SK-N-SH treated with all-trans-retinoic acid at 6 μM for 48 hours (cell line): Measurements from ENCODE around the gene CNKSR2.

ENCODE experiments used
- ATAC-seq: fragments of 200-7000 bp; cut with Tn5 transposase; 3 replicates; pipeline ENCODE4 v1.9.1; 2020; ENCODE audit warnings: mild to moderate bottlenecking, moderate library complexity
- ARNTL ChIP-seq: fragments of 450-650 bp; formaldehyde crosslinking; IDR thresholded peaks from 2 replicates; pipeline ENCODE4 v1.5.0; 2020; ENCODE audit warnings: low read depth, mild to moderate bottlenecking, moderate library complexity, borderline replicate concordance
- BACH2 ChIP-seq: fragments of 250-450 bp; sonication (Bioruptor Pico); IDR thresholded peaks from 2 replicates; pipeline ENCODE4 v1.9.0; 2021; ENCODE audit warnings: mild to moderate bottlenecking, borderline replicate concordance
- CSDC2 ChIP-seq: fragments of 250-450 bp; sonication (Bioruptor Pico); IDR thresholded peaks from 2 replicates; pipeline ENCODE4 v1.5.0; 2020; ENCODE audit warnings: mild to moderate bottlenecking, moderate library complexity
- GLIS3 ChIP-seq: fragments of 250-450 bp; sonication (Bioruptor Pico); IDR thresholded peaks from 2 replicates; pipeline ENCODE4 v1.5.0; 2020; ENCODE audit warnings: mild to moderate bottlenecking, moderate library complexity
- ISL1 ChIP-seq: fragments of 250-450 bp; sonication (Bioruptor Pico); IDR thresholded peaks from 2 replicates; pipeline ENCODE4 v2.1.2; 2022; ENCODE audit warnings: mild to moderate bottlenecking, moderate library complexity
- OSR1 ChIP-seq: fragments of 250-450 bp; sonication (Bioruptor Pico); IDR thresholded peaks from 2 replicates; pipeline ENCODE4 v1.8.0; 2022; ENCODE audit warnings: moderate library complexity, mild to moderate bottlenecking, inconsistent platforms
- PPARA ChIP-seq: fragments of 250-450 bp; sonication (Bioruptor Pico); IDR thresholded peaks from 2 replicates; pipeline ENCODE4 v1.5.0; 2020; ENCODE audit warnings: mild to moderate bottlenecking, borderline replicate concordance
- RARB ChIP-seq: fragments of 250-450 bp; sonication (Bioruptor Pico); IDR thresholded peaks from 2 replicates; pipeline ENCODE4 v1.8.0; 2021; ENCODE audit warnings: mild to moderate bottlenecking, moderate library complexity
- SNAI2 ChIP-seq: fragments of 250-450 bp; sonication (Bioruptor Pico); IDR thresholded peaks from 2 replicates; pipeline ENCODE4 v1.5.0; 2020; ENCODE audit warnings: mild to moderate bottlenecking, moderate library complexity
- TCF4 ChIP-seq: fragments of 250-450 bp; sonication (Bioruptor Pico); IDR thresholded peaks from 2 replicates; pipeline ENCODE4 v1.8.0; 2021; ENCODE audit warnings: mild to moderate bottlenecking, moderate library complexity, borderline replicate concordance
- TOX ChIP-seq: fragments of 250-450 bp; sonication (Bioruptor Pico); IDR thresholded peaks from 2 replicates; pipeline ENCODE4 v1.8.0; 2021; ENCODE audit warnings: mild to moderate bottlenecking, moderate library complexity, borderline replicate concordance
- ZC3H10 ChIP-seq: fragments of 250-450 bp; sonication (Bioruptor Pico); IDR thresholded peaks from 2 replicates; pipeline ENCODE4 v1.5.1; 2021; ENCODE audit warnings: mild to moderate bottlenecking, moderate library complexity
- ZFP3 ChIP-seq: fragments of 250-450 bp; sonication (Bioruptor Pico); IDR thresholded peaks from 2 replicates; pipeline ENCODE4 v1.5.0; 2020; ENCODE audit warnings: mild to moderate bottlenecking, moderate library complexity
- ZFP30 ChIP-seq: fragments of 450-650 bp; formaldehyde crosslinking; IDR thresholded peaks from 2 replicates; pipeline ENCODE4 v1.5.0; 2022; ENCODE audit warnings: mild to moderate bottlenecking, moderate library complexity
- ZNF565 ChIP-seq: fragments of 450-650 bp; formaldehyde crosslinking; conservative IDR thresholded peaks from 2 replicates; pipeline ENCODE4 v1.5.0; 2020; ENCODE audit warnings: low read depth, mild to moderate bottlenecking, moderate library complexity
- ZNF70 ChIP-seq: fragments of 450-650 bp; formaldehyde crosslinking; IDR thresholded peaks from 2 replicates; pipeline ENCODE4 v1.5.0; 2020; ENCODE audit warnings: mild to moderate bottlenecking, moderate library complexity
- ZNF8 ChIP-seq: fragments of 450-650 bp; formaldehyde crosslinking; IDR thresholded peaks from 2 replicates; pipeline ENCODE4 v1.5.0; 2020; ENCODE audit warnings: mild to moderate bottlenecking, moderate library complexity
- TF ChIP-seq, protein P1 (sequence below): fragments of 250-450 bp; sonication (Bioruptor Pico); IDR thresholded peaks from 2 replicates; pipeline ENCODE4 v1.5.0; 2020; ENCODE audit warnings: mild to moderate bottlenecking, moderate library complexity
- TF ChIP-seq, protein P2 (sequence below): fragments of 250-450 bp; sonication (Bioruptor Pico); IDR thresholded peaks from 2 replicates; pipeline ENCODE4 v1.5.1; 2021; ENCODE audit warnings: mild to moderate bottlenecking, moderate library complexity
- TF ChIP-seq, protein P3 (sequence below): fragments of 250-450 bp; sonication (Bioruptor Pico); IDR thresholded peaks from 2 replicates; pipeline ENCODE4 v1.5.1; 2020; ENCODE audit warnings: low read depth, mild to moderate bottlenecking, moderate library complexity
- TF ChIP-seq, protein P4 (sequence below): fragments of 250-450 bp; sonication (Bioruptor Pico); IDR thresholded peaks from 2 replicates; pipeline ENCODE4 v1.8.0; 2020; ENCODE audit warnings: mild to moderate bottlenecking, moderate library complexity, borderline replicate concordance
- TF ChIP-seq, protein P5 (sequence below): fragments of 250-450 bp; sonication (Bioruptor Pico); IDR thresholded peaks from 2 replicates; pipeline ENCODE4 v1.8.0; 2021; ENCODE audit warnings: low read depth, mild to moderate bottlenecking, moderate library complexity, borderline replicate concordance

CNKSR2 gene

DNA sequence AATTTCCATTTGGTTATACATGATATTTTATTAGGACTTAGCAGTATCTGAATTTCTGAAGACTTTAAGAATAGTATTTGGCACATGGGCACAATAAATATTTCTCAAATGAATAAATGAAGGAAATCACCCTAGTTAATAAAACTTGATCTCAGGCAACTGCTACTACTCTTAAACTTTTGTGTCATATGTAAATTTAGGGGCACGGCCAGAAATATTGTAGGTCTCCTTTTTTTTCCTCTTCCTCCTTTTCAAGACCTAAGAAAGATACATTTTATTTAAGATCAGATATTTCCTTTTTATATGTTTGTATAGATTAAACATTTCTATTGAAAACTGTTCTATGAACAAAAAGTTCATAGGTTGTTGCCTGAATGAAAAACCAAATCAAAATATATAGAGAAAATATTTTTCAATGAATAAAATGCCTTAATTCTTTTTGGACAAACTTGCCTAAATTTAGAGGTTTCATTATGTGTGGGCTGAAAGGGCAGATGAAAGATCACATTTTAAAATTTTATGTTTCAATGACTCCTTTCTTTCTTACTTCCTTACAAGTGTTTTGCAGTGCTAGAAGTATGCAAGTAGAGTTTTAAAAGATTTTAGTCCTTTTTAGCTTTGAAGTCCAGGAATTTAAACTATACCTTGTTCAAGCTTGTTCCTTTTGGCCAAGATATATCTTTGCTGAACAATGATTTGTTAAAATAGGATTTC, 26.3 kb downstream of the CNKSR2 start:
- no peak for TF ChIP-seq GLIS3 (CRISPR knock-in tag)
- TF ChIP-seq BACH2: no peak
- no peak for TF ChIP-seq TCF4
- no peak for ATAC-seq

DNA sequence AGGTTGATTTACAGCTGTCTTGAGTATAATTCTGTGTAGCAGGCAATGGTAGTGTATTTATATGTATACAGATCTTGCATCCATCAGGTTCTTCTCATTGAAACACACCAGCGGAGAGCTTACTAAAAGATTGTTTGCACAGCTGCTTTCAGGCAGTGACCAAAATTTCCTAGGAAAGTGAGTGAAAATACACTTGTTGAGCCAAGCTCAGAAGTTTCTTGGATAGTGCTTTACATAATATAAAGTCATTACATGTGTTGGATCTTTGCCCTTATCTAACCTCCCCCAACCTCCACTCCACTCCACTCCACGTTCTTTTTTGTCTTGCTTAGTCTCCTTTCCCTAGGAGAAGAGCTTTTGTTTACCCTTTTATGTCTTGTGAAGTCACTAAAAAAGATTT, 34.1 kb downstream of the CNKSR2 start:
- ATAC-seq: no peak
- TF ChIP-seq ZNF70 (CRISPR knock-in tag) (no peak), OSR1 (CRISPR knock-in tag) (no peak), PPARA (CRISPR knock-in tag) (no peak), RARB (no peak), ZFP30 (CRISPR knock-in tag) (no peak), TOX (CRISPR knock-in tag) (no peak), ZC3H10 (no peak), ZNF8 (CRISPR knock-in tag) (no peak), GLIS3 (CRISPR knock-in tag) (no peak), TCF4 (no peak), SNAI2 (CRISPR knock-in tag) (no peak), CSDC2 (CRISPR knock-in tag) (no peak), ARNTL (CRISPR knock-in tag) (no peak), ZNF565 (CRISPR knock-in tag) (no peak), ZFP3 (no peak)
- TF ChIP-seq, protein P1, sequence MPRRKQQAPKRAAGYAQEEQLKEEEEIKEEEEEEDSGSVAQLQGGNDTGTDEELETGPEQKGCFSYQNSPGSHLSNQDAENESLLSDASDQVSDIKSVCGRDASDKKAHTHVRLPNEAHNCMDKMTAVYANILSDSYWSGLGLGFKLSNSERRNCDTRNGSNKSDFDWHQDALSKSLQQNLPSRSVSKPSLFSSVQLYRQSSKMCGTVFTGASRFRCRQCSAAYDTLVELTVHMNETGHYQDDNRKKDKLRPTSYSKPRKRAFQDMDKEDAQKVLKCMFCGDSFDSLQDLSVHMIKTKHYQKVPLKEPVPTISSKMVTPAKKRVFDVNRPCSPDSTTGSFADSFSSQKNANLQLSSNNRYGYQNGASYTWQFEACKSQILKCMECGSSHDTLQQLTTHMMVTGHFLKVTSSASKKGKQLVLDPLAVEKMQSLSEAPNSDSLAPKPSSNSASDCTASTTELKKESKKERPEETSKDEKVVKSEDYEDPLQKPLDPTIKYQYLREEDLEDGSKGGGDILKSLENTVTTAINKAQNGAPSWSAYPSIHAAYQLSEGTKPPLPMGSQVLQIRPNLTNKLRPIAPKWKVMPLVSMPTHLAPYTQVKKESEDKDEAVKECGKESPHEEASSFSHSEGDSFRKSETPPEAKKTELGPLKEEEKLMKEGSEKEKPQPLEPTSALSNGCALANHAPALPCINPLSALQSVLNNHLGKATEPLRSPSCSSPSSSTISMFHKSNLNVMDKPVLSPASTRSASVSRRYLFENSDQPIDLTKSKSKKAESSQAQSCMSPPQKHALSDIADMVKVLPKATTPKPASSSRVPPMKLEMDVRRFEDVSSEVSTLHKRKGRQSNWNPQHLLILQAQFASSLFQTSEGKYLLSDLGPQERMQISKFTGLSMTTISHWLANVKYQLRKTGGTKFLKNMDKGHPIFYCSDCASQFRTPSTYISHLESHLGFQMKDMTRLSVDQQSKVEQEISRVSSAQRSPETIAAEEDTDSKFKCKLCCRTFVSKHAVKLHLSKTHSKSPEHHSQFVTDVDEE (CRISPR knock-in tag): no peak
- TF ChIP-seq, protein P2, sequence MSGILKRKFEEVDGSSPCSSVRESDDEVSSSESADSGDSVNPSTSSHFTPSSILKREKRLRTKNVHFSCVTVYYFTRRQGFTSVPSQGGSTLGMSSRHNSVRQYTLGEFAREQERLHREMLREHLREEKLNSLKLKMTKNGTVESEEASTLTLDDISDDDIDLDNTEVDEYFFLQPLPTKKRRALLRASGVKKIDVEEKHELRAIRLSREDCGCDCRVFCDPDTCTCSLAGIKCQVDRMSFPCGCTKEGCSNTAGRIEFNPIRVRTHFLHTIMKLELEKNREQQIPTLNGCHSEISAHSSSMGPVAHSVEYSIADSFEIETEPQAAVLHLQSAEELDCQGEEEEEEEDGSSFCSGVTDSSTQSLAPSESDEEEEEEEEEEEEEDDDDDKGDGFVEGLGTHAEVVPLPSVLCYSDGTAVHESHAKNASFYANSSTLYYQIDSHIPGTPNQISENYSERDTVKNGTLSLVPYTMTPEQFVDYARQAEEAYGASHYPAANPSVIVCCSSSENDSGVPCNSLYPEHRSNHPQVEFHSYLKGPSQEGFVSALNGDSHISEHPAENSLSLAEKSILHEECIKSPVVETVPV: no peak
- TF ChIP-seq, protein P3, sequence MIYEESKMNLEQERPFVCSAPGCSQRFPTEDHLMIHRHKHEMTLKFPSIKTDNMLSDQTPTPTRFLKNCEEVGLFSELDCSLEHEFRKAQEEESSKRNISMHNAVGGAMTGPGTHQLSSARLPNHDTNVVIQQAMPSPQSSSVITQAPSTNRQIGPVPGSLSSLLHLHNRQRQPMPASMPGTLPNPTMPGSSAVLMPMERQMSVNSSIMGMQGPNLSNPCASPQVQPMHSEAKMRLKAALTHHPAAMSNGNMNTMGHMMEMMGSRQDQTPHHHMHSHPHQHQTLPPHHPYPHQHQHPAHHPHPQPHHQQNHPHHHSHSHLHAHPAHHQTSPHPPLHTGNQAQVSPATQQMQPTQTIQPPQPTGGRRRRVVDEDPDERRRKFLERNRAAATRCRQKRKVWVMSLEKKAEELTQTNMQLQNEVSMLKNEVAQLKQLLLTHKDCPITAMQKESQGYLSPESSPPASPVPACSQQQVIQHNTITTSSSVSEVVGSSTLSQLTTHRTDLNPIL: no peak
- TF ChIP-seq, protein P4, sequence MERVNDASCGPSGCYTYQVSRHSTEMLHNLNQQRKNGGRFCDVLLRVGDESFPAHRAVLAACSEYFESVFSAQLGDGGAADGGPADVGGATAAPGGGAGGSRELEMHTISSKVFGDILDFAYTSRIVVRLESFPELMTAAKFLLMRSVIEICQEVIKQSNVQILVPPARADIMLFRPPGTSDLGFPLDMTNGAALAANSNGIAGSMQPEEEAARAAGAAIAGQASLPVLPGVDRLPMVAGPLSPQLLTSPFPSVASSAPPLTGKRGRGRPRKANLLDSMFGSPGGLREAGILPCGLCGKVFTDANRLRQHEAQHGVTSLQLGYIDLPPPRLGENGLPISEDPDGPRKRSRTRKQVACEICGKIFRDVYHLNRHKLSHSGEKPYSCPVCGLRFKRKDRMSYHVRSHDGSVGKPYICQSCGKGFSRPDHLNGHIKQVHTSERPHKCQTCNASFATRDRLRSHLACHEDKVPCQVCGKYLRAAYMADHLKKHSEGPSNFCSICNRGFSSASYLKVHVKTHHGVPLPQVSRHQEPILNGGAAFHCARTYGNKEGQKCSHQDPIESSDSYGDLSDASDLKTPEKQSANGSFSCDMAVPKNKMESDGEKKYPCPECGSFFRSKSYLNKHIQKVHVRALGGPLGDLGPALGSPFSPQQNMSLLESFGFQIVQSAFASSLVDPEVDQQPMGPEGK (CRISPR knock-in tag): no peak
- TF ChIP-seq, protein P5, sequence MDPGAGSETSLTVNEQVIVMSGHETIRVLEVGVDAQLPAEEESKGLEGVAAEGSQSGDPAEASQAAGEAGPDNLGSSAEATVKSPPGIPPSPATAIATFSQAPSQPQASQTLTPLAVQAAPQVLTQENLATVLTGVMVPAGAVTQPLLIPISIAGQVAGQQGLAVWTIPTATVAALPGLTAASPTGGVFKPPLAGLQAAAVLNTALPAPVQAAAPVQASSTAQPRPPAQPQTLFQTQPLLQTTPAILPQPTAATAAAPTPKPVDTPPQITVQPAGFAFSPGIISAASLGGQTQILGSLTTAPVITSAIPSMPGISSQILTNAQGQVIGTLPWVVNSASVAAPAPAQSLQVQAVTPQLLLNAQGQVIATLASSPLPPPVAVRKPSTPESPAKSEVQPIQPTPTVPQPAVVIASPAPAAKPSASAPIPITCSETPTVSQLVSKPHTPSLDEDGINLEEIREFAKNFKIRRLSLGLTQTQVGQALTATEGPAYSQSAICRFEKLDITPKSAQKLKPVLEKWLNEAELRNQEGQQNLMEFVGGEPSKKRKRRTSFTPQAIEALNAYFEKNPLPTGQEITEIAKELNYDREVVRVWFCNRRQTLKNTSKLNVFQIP: no peak

DNA sequence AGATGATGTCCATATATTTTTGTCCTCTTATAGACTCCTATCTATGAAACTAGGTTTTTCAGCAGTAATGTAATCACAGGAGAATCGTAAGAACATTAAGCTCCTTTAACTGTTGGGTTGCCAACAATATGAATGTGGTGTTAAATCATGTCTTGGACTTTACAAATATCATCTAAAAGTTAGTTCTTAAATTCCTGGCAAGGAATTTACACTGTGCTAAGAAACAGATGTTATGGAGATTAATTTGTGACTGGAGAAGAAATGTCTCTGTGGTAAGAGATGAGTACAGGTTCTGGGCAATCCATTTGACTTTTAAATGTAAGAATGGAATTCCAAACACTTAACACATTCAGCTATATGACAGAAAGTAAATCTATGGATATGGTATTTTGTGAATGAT, 34.6 kb downstream of the CNKSR2 start:
- ATAC-seq: no peak
- TF ChIP-seq ZNF70 (CRISPR knock-in tag) (no peak), ISL1 (CRISPR knock-in tag) (no peak), ZC3H10 (no peak), ARNTL (CRISPR knock-in tag) (no peak), CSDC2 (CRISPR knock-in tag) (no peak), ZFP30 (CRISPR knock-in tag) (no peak), BACH2 (no peak), RARB (no peak), ZNF8 (CRISPR knock-in tag) (no peak), PPARA (CRISPR knock-in tag) (no peak)
- TF ChIP-seq, protein P3: no peak
- TF ChIP-seq, protein P4 (CRISPR knock-in tag): no peak
- TF ChIP-seq, protein P2: no peak
